Measurements from ENCODE around the gene GCC2.
A peak's percentile ranks its signal among the peaks of the same experiment; 100 is the strongest.
"Not testable (repeated sequence)": the region's sequence is repeated elsewhere in the genome, so short reads cannot be mapped to it uniquely, and the experiment has no call there.

Gene GCC2

DNA sequence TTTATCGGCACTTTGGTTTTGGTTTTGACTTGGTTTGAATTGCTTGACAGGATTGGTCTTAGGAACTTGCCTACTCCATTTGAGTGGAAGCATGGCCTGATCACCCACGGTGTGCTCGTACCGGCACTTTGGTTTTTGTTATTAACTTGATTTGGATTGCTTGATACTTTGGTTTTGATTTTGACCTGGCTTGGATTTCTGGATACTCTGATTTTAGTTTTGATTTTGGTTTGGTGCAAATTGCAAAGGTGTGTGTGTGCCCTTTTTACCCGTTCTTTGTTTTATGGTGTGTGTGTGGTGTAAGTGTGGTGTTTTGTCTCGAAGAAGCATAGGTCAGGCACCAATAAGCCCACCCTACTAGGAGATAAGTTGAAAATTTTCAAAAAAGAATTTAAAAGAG is 75.7 kb downstream of the GCC2 start:
- DNase-seq = not testable (repeated sequence)

DNA sequence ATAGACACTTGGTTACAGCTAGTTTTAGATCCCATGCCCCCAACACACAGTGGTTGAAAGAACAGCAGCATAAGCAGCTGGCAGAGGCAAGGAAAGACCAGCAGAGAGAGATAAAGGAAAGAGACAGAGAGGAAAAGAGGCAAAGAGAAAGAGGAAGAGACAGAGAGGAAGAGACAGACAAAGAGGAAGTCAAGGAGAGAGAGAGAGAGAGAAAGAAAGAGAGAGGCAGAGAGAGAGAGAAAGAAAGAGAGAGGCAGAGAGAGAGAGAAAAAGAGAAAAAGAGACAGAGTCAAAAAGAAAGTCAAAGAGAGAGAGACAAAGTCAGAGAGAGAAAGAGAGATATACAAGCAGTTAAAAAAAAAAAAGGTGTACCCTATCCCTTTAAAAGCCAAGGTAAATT is 76.3 kb downstream of the GCC2 start:
- not testable (repeated sequence) for DNase-seq

DNA sequence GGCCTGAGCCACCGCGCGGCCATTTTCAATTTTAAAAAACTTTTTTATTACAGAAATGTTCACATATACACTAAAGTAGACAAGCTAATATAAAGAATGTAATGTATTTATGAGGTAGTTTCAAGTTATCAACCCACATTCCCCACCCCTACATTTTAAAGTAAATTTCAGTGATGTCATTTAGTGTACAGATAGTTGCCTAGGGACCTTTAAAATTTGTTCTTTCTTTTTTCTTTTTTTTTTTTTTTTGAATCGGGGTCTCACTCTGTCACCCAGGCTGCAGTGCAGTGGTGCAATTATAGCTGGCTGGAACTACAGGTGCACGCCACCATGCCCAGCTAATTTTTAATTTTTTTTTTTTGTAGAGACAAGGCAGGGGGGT is 82.7 kb downstream of the GCC2 start:
- no peak for DNase-seq

DNA sequence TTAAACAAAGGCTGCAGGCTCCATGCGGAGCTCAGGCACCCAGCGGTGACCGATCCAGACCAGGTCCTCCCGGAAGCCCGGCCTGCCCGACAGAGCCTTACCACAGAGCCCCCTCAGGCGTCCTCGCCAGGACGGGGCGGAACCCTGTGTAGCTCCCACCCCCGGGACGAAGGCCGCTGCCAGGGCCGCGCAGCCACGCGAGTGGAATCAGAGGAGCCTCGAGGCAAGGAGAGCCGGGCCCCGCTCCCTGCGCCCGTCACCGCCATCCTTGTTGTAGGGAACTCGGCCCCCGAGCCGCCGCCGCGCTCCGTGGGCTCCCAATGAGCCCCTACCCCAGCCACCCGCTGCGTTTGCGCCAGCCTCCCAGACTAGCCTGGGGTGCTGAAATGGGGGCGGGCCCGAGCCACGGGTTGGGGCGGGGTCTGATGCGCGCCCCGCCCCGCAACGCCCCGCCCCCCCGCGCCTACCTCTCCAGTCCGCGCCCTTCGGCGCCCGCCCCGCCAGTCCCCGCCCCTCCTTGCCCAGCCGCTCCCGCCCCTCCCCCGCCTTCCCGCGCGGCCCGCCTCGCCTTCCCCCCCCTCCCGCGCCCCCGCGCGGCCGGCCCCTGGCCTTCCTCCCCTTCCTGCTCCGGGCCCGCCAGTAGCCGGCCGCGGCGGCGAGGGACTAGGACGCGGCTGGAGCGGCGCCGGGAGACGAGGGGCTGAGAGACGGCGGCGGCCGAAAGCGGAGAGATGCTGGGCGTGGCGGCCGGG is 85.0 kb downstream of the GCC2 start, which contains the start of gene LIMS1:
LIMS1 (plus strand) TSS at position 639 of the 752 bp plus-strand sequence; CDS start at position 732, 93 bp downstream.
- DNase-seq = peak; percentile 71 to 81

DNA sequence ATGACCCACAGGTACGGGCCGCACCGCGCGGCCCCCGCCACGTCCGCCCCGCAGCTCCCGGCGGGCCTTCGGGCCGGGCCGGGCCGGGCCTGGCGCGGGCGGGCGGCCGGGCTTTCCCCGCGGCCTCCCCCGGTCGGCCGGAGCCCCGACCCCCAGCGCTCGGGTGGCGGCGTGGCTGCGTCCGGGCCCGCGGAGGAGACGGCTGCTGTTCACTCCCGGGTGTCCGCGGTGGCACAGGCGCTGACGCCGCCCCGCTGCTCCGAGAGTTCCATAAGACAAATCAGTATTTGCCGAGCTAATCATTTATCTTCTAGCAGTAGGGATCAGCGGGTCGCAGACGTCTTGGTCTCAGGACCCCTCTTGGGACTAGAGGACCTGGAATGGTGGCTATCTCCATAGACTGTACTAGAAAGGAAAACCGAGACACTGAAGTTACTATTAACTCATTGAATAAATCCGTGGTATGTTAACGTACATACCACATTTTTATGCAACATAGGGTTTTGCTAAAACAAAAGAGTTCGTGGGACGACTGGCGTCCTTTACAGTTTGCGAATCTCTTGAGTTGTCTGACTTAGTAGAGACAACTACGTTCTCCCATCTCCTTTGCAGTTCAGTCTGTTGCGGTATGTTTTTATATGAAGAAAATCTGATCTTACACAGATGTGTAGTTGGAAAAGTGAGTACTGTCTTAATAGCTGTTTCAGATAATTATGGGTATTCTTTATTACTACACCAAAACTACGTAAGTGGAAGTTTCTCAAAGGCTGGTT is 85.8 kb downstream of the GCC2 start:
- DNase-seq = peak; percentile 57 to 74

DNA sequence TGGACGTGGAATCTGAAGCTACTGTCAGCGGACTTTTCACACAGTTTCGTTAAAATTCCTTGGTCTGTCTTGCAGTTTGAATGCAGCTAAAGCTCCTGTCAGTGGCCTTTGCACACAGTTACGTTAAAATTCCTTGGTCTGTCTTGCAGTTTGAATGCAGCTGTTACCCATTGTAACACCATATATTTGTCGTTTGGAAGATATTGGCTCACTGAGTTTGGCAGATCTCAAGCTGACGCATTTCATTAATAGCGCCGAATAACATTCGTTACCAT is 86.3 kb downstream of the GCC2 start:
- DNase-seq = no peak

DNA sequence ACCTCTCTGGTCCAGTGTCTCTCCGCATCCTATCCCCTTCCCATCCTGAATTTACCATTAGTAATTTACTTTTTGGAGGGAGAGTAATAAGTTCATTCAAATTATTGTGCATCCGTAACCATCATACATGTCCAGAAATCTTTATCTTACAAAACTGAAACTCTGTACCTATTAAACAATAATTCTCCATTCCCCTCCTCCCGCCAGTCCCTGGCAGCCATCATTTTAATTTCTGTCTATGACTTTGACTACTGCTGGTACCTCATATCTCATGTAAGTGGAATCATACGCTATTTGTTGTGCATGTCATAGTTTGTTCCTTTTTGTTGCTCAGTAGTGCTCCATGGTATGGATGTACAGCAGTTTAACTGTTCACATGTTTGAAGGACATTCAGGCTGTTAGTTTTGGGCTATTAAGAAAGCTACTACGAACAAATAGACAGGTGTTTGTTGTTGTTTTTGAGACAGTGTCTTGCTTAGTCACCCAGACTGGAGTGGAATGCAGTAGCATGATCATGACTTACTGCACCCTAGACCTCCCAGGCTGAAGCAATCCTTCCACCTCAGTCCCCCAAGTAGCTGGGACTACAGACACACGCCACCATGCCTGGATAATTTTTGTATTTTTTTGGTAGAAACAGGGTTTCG is 87.3 kb downstream of the GCC2 start:
- DNase-seq = no peak

DNA sequence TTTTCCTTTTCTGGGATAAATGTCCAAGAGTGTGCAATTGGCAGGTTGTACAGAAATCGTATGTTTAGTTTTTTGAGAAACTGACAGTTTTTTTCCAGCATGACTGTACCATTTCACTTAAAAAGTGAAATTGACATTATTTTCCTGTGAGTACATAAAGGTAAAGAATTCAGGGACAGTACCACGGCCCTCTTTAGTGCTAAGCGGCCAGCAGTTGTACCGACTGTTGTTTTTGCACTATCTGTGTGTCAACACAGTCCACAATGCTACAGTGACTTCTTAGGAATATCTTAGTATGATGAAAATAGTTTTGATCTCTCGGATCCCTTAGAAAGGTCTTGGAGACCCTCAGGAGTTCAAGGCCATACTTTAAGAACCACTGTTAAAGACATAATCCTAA is 87.9 kb downstream of the GCC2 start:
- no peak for DNase-seq

DNA sequence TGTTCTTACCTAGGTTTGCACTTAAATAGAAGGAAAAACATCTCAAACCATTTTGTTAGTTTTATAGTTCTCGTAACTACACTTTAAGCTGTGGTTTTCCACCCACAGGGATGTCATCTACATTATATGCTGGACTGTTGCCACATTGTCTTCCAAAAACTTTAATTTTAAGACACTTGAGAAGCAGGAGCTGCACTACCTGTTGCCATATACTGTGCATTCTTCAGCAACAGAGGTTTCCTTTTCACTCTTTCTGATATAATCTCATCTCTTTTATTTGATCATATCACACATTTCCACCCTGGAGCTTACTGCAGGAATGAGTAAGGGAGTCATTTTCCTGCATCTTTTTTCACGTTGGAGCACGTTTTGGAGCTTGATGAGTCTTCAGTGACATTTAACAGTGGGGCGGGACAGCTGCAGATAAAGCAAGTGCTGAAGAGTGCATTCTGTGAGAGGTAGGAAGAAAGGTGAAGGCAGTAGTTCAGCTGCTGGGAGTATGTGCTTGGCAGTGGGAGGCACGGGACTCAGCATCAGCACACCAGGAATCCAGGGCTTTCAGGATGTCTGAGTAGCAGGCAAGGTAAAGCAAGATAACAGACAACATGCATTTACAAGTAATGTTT is 89.1 kb downstream of the GCC2 start:
- DNase-seq = no peak

DNA sequence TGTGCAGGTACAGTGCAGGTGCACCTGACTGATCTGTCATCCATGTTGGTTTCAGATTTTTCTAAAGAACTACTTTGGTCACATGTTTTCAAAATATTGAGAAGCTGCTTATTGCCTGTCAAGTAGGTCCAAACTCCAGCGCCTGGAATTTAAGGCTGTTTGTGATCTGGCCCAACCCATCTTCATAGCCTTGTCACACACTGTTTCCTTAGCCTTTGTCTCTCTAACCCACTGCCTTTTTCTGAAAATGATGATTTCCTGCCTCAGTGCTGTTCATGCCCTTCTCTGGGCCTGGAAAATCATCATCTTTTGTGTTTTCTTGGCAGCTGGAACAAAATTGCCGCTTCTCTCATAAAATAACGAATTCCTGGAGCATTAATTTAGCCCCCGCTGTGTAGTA is 92.4 kb downstream of the GCC2 start:
- DNase-seq = no peak

DNA sequence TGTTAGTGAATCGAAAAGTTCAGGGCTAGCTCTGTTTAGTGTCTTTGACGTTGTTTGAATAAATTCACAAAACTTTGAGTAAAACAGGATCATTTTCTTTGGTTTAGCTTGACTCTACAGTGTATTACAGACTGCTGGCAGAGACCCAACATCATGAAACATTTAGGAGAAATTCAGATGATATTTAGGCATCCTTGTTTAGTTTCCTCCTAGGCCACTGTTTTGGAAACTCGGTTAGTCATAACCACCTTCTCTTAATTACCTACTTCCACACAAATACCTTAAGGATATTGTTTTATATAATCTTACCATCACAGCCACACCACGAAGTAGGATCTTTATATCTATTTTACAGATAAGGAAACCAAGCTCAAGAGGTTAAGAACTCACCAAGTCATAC is 93.1 kb downstream of the GCC2 start:
- no peak for DNase-seq

DNA sequence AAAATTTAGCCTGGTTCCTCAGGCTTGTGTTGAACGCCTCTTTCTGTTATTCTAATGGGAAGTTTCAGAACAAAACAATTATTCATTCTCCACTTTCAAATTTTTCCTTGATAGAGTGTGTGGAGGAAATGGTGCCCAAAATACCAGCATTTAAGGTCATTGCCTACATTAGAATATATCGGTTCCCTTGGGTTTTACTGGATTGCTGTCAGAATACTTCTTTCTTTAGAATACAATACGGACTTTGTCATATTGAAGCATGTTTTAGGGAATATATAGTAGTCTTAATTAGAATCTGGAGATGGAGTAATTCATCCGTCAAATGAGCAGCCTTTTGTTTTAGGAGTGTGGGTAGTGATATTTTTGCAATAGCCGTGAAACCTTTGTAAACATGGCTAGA is 98.6 kb downstream of the GCC2 start:
- DNase-seq = no peak

DNA sequence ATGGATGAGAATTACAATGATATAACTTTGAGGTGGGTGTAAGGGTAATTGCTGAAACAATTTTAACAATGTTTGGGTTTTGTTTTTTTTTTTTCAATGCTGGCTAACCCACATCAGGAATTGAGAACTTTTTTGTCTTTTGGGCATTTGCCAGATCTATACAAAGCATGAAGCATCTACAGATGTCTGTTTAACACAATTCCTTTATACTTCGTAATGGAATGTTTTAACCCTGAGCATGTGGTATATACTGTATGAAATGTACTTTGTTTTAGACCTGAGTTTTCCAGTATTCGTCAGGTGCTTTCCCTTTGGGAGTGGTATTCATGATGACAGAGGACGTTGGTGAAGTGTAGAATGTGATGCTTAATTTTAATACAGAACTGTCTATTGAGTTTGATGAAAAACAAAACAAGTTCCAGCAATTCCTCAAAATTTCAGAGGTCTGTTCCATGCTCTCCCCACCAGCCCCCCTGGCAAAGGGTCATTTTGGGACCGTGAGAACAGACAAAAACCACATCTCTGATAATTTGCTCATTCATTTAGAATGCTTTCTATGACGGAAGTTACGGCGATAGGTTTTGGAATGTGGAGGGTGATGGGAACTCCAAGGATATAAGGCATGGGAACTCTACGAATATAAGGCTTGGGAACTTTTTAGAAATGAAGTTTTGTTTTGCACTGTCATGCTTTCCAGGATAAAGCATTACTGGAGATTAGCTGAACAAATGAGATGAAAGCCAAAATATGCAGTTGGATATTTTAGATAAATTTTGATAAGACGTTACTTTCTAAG is 99.4 kb downstream of the GCC2 start:
- DNase-seq = no peak

DNA sequence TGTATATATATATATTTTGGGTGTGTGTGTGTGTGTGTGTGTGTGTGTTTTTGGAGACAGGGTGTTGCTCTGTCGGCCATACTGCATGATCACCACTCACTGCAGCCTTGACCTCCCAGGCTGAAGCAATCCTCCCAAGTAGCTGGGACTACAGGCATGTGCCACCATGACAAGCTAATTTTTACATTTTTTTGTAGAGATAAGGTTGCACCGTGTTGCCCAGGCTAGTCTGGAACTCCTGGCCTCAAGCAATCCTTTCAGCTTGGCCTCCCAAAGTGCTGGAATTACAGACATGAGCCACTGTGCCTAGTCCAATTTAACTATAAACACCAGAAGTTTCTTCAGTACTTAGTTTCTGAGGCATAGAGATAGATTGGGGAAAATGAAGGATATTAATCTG is 103.6 kb downstream of the GCC2 start:
- no peak for DNase-seq

DNA sequence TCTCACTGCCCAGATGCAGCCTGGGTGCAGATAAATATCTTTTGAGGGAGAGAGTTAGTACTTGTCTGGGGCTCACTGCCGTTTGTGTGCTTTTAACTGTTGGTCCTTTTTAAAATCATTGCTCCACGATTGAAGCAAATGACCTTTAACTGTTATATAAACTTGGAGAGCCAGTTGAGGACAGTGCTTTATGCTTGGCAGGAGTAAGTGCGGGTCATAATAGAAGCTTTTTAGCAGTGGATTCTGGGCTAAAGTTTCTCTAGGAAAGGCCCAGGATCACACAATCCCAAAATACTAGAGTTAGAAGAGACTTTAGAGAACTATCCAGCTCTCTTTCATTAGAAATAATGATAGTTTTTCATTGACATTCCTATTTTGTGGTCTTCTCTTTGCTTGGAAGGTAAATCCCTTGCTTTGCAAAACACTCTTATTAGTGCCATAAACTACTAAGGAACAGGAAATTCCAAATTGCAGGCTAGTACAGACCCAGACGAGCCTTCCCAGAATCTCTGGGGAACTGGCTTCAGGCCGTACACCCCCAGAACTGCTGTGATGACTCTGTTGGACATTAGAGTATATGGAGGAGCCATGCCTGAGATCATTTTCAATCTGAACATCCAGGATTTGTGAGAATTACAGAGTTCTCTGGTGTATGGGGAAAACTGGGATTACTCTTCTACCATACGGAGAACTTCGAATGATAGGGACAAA is 104.4 kb downstream of the GCC2 start:
- DNase-seq = no peak

DNA sequence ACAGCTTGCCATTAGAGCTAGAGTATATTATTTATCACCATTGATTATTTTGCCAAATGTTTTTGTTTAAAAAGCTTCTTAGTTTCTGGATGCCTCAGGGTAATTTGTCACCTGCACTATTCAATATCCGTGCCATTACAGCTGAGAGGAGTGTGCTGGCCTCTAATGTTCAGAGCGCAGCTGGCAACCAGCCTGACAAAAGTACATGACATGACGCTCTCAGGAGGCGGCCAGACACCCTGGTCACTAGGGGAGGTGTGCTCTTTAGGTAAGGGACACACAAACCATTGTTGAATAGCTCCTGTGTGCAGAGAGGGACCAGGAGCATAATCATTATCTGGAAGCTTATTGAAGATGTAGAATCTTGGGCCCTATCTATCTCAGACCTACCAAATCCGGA is 105.5 kb downstream of the GCC2 start:
- no peak for DNase-seq

DNA sequence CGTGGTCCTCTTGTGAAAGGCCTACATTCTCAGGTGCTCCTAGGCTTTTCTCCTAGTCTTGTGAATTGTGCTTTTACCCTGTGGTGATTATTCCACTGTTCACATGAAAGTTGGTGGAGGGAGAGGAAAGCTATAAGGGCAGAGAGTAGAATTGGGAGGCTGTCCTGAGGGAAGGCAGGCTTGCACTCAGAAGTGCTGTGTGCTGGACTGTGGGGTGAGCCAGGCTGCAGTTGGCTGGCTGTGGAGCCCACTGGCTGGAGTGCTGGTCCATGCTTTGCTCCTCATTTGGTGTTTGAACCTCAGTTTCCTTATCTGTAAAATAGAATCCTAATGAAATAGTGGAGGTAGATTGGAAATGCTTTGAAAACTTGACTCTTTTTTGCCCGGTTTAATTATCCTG is 106.6 kb downstream of the GCC2 start:
- DNase-seq = no peak

DNA sequence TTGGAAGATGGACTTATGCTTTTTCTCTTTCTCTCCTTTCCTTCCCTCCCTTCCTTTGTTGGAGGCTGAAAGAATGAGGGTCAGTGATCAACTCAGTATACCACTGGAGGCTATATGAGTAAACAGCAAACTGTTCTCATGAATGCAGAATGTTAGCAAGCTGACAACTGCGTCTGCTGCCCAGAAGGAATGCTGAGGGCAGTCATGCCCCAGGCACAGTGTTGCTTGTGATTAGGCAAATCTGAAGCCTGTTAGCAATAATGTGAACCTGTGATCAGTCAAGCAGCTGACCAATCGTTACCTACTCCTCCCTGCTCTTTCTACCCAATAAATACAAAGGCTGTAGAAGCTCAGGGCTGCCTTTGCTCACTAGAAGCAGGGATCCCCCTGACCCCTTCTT is 107.6 kb downstream of the GCC2 start:
- DNase-seq = not testable (repeated sequence)
